Keratinocyte (primary cell): ENCODE results near the gene TRAP1. TPM values are rescaled to one million over a fixed set of nuclear protein-coding genes. Genes with fewer than 3 reads are reported as not detected.

Experiments used
- DNase-seq: peaks from one replicate; pipeline ENCODE4 v3.0.0-alpha.2; 2011; ENCODE audit warnings: low read depth, missing footprints, low spot score
- FAIRE-seq: peaks from 2 replicates; lab custom pipeline; 2011; peaks lifted over from hg19 to GRCh38; lab: Jason Lieb, UNC
- H2AFZ ChIP-seq: 2 replicates; pipeline ENCODE4 v1.6.0; 2012; ENCODE audit warnings: low read length, control low read depth, inconsistent platforms; ENCODE audit not compliant: control insufficient read depth
- H3K27ac ChIP-seq: 2 replicates; pipeline ENCODE4 v1.5.1; 2011; ENCODE audit warnings: low read length; ENCODE audit not compliant: control insufficient read depth, insufficient read depth
- H3K27me3 ChIP-seq: 3 replicates; pipeline ENCODE4 v1.6.0; 2011; ENCODE audit warnings: low read length; ENCODE audit not compliant: control insufficient read depth, insufficient read depth; ENCODE audit errors: extremely low read depth
- H3K36me3 ChIP-seq, 2 experiments: 2 replicates in 1 of 2; 3 replicates in 1 of 2; pipeline ENCODE4 v1.5.1; 2011; ENCODE audit warnings: low read length in 2 of 2, mild to moderate bottlenecking in 1 of 2; ENCODE audit not compliant: control insufficient read depth in 2 of 2, insufficient read depth in 2 of 2; ENCODE audit errors: extremely low read depth in 1 of 2
- H3K4me1 ChIP-seq: 3 replicates; pipeline ENCODE4 v1.5.1; 2011; ENCODE audit warnings: low read length; ENCODE audit not compliant: control insufficient read depth, insufficient read depth; ENCODE audit errors: extremely low read depth
- H3K4me2 ChIP-seq: 3 replicates; pipeline ENCODE4 v1.6.0; 2011; ENCODE audit warnings: low read depth, low read length; ENCODE audit not compliant: control insufficient read depth, insufficient read depth; ENCODE audit errors: extremely low read depth
- H3K4me3 ChIP-seq, 3 experiments: fragments of 200-600 bp in 1 of 3; sonication (generic) in 1 of 3; 2 replicates in 2 of 3; 3 replicates in 1 of 3; pipeline ENCODE4 v1.5.1; 2011 to 2016; ENCODE audit warnings: low read length in 3 of 3, mild to moderate bottlenecking in 3 of 3, control low read depth in 2 of 3, inconsistent platforms in 1 of 3, low read depth in 1 of 3, mixed read lengths in 1 of 3, mixed run types in 1 of 3, moderate library complexity in 1 of 3; ENCODE audit not compliant: control insufficient read depth in 2 of 3, insufficient read depth in 2 of 3; ENCODE audit errors: extremely low read depth in 1 of 3
- H3K79me2 ChIP-seq: 2 replicates; pipeline ENCODE4 v1.6.0; 2012; ENCODE audit warnings: low read length; ENCODE audit not compliant: control insufficient read depth, insufficient read depth
- H3K9ac ChIP-seq: 3 replicates; pipeline ENCODE4 v1.6.0; 2011; ENCODE audit warnings: low read length; ENCODE audit not compliant: control insufficient read depth, insufficient read depth; ENCODE audit errors: extremely low read depth
- H3K9me1 ChIP-seq: 3 replicates; pipeline ENCODE4 v1.6.0; 2011; ENCODE audit warnings: low read length; ENCODE audit not compliant: control insufficient read depth, insufficient read depth; ENCODE audit errors: extremely low read depth
- H3K9me3 ChIP-seq: 2 replicates; pipeline ENCODE4 v1.5.1; 2012; ENCODE audit warnings: low read depth, low read length; ENCODE audit not compliant: control insufficient read depth
- H4K20me1 ChIP-seq: 3 replicates; pipeline ENCODE4 v1.6.0; 2011; ENCODE audit warnings: low read length; ENCODE audit not compliant: control insufficient read depth, insufficient read depth; ENCODE audit errors: extremely low read depth
- EZH2 ChIP-seq: IDR thresholded peaks from one replicate; pipeline ENCODE4 v1.6.1; 2012; ENCODE audit warnings: inconsistent platforms, mild to moderate bottlenecking, low read length, moderate library complexity
- dilution Hi-C: fragments of 300-500 bp; cut with MboI; formaldehyde crosslinking; loops from one replicate; pipeline ENCODE4 v1.7.0; 2020; ENCODE audit warnings: low sequenced_read_pairs; ENCODE audit not compliant: extremely low pct_ligation_motif_present
- polyA plus RNA-seq, 5 experiments: library from polyadenylated mRNA; depleted of rRNA in 3 of 5; stranded (reverse) in 3 of 5; stranded (forward) in 1 of 5; unstranded in 1 of 5; fragments of >200 nt; gene quantifications; 1 replicate in 1 of 5; 2 replicates in 3 of 5; 3 replicates in 1 of 5; pipeline versions ENCODE4 v1.2.1 to v1.2.3, GENCODE V29; 2011 to 2012; ENCODE audit warnings: missing spikeins in 2 of 5, low read depth in 1 of 5, low replicate concordance in 1 of 5
- TF ChIP-seq, protein P1 (sequence below), 3 experiments: IDR thresholded peaks in 1 of 3; conservative IDR thresholded peaks in 1 of 3; optimal IDR thresholded peaks in 1 of 3; 2 replicates in 2 of 3; 3 replicates in 1 of 3; pipeline versions ENCODE3 to v1.5.1; 2011; ENCODE audit warnings: low read length in 3 of 3, mild to moderate bottlenecking in 3 of 3, moderate library complexity in 2 of 3, control low read depth in 1 of 3, inconsistent platforms in 1 of 3; ENCODE audit not compliant: insufficient read depth in 2 of 3; ENCODE audit errors: extremely low read depth in 1 of 3

The TRAP1 gene
- polyA plus RNA-seq, 1 donor (not counting 4 experiments of a cell fraction or from before 2014, with no cell fraction given): 106 TPM

DNA sequence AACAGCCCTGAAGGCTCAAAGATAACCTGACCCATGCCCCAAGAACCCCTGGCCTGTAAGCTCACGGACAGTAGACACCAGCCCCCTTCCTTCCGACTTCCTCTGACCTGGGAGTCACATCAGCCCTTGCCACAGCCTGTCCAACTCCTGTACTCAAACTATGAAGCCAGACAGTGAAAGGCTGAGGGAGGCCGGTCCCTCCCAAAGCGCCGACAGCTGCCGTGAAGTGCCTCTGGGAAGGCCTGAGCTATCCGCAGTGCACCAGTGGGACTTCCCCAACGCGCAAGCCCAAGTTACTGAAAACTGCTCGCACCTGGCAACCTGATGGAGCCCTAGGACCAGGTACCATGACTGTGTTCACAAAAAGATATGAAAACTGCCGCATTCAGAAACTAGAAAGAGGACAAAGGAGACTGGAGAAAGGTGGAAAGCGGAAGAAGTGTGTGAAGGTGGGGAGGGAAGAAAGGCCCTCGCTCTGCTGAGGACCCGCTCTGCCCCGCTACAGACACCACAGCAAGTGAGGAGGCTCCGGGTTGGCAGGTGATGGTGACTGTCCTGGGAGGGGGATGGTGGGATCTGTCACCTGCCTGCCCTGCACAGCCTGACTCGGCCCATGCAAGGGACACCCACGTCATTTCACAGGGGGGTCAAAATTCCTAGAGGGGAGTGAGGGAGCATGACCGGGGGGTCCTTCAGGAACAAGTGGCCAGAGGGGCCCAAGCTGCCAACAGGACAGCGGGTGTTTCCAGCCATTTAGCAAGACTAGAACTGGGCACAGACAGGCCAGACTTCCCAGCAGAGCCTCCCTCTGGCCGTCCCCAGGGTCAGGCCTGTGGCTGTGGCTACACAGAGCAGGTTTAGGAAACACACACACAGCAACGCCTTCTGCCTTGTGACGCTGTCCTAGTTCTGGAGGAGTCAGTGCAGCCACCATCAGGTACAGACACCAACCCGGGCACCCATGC, 13.1 kb upstream of the TRAP1 start:
- no peaks in the 10 kb centered on the region for H3K9me3 ChIP-seq
- dilution Hi-C loops: no loop called here
- no peaks in the 10 kb centered on the region for H3K9me1 ChIP-seq
- H3K27ac ChIP-seq: no peak overlapping the region
- no peak overlapping the region for H3K4me2 ChIP-seq
- peaks cover 23 to 36% of the 10 kb centered on the region in 2 experiments for H3K36me3 ChIP-seq
- no peak for TF ChIP-seq EZH2
- TF ChIP-seq, protein P1, sequence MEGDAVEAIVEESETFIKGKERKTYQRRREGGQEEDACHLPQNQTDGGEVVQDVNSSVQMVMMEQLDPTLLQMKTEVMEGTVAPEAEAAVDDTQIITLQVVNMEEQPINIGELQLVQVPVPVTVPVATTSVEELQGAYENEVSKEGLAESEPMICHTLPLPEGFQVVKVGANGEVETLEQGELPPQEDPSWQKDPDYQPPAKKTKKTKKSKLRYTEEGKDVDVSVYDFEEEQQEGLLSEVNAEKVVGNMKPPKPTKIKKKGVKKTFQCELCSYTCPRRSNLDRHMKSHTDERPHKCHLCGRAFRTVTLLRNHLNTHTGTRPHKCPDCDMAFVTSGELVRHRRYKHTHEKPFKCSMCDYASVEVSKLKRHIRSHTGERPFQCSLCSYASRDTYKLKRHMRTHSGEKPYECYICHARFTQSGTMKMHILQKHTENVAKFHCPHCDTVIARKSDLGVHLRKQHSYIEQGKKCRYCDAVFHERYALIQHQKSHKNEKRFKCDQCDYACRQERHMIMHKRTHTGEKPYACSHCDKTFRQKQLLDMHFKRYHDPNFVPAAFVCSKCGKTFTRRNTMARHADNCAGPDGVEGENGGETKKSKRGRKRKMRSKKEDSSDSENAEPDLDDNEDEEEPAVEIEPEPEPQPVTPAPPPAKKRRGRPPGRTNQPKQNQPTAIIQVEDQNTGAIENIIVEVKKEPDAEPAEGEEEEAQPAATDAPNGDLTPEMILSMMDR (optimal IDR thresholded peaks at IDR 0.05 in 1 of 3, IDR thresholded peaks at IDR 0.05 in 1 of 3, conservative IDR thresholded peaks at IDR 0.05 in 1 of 3; ENCODE audit: extremely low read depth in 1 of 3, insufficient read depth in 2 of 3, low read length in 3 of 3): no peak
- H3K4me3 ChIP-seq: no peak overlapping the region
- no peak for FAIRE-seq
- H3K27me3 ChIP-seq: no peaks in the 10 kb centered on the region
- no peak for DNase-seq
- no peaks in the 10 kb centered on the region for H3K4me1 ChIP-seq
- no peak overlapping the region for H3K9ac ChIP-seq
- no peaks in the 10 kb centered on the region for H3K79me2 ChIP-seq
- no peak overlapping the region for H2AFZ ChIP-seq
- H4K20me1 ChIP-seq: no peaks in the 10 kb centered on the region

DNA sequence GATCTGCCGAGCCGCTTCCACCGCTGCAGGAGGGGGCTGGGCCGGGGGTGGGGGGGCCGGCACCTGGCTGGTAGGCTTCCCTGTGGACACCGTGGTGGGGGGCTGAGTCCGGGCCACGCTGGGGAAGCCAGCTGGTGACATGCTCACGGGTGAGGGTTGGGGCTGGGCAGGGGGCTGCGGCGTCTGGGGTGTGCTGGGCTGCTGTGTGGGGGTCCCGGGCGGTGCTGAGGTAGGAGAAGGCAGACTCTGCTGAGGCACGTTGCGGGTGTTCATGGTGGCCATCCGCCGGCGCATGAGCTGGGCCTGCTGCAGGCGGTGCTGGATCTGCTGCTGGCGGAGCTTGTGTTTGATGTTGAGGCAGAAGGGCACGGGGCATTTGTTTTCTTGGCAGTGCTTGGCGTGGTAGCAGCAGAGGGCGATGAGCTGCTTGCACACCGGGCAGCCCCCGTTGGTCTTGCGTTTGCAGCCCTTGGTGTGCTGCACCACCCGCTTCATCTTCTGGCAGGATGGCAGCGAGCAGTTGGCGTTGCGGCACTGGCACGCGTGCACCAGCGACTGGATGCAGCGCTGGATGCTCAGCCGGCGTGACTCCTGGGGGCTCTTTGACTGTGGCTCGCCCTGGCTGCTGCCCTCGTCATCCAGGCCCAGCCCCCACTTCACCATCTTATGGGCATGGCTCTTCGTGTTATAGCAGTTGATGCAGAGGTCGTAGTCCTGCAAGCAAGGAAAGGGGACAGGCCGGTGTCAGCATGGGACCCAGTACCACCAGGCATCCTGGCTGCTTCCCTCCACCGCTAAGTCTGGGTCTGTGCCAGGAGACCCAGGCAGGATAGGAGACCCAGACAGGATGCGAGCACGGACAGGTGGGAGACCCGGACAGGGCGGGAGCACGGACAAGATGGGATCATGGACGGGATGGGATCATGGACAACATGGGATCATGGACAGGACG, 12.1 kb upstream of the TRAP1 start:
- no peak overlapping the region for H3K27ac ChIP-seq
- H3K9ac ChIP-seq: no peak overlapping the region
- no peak overlapping the region for H3K4me3 ChIP-seq
- no peaks in the 10 kb centered on the region for H3K9me3 ChIP-seq
- H4K20me1 ChIP-seq: no peaks in the 10 kb centered on the region
- no peaks in the 10 kb centered on the region for H3K27me3 ChIP-seq
- FAIRE-seq: no peak
- DNase-seq: no peak
- TF ChIP-seq, protein P1 (optimal IDR thresholded peaks at IDR 0.05 in 1 of 3, IDR thresholded peaks at IDR 0.05 in 1 of 3, conservative IDR thresholded peaks at IDR 0.05 in 1 of 3; ENCODE audit: extremely low read depth in 1 of 3, insufficient read depth in 2 of 3, low read length in 3 of 3): no peak
- TF ChIP-seq EZH2: no peak
- dilution Hi-C loops: no loop called here
- H3K36me3 ChIP-seq: peaks cover 23 to 36% of the 10 kb centered on the region in 2 experiments
- H3K9me1 ChIP-seq: no peaks in the 10 kb centered on the region
- no peak overlapping the region for H3K4me2 ChIP-seq
- H2AFZ ChIP-seq: no peak overlapping the region
- no peaks in the 10 kb centered on the region for H3K4me1 ChIP-seq
- no peaks in the 10 kb centered on the region for H3K79me2 ChIP-seq
